Measurements from ENCODE around the gene C20orf141.

DNA sequence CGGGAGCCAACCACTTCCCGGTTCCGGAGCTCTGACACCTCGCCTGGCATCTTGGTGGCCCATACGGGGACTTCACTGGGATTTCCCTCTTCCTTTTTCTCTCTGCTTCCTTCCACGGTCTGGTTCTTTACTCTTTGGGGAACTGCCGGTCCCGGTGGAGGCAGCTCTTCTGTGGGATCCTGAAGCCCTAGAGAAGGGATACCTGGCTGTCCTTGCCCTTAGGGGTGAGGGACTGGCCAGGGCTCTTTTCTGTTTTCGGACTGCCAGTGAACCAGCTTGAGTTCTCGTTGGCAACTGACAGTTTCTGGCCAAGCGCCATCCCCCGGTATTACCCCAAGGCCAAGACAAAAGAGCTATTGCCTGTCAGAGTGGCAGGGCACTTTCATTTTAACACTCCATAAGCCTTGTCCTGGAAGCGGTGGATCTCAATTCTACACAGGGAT is 13.5 kb upstream of the C20orf141 start:
- TF ChIP-seq, protein P1, sequence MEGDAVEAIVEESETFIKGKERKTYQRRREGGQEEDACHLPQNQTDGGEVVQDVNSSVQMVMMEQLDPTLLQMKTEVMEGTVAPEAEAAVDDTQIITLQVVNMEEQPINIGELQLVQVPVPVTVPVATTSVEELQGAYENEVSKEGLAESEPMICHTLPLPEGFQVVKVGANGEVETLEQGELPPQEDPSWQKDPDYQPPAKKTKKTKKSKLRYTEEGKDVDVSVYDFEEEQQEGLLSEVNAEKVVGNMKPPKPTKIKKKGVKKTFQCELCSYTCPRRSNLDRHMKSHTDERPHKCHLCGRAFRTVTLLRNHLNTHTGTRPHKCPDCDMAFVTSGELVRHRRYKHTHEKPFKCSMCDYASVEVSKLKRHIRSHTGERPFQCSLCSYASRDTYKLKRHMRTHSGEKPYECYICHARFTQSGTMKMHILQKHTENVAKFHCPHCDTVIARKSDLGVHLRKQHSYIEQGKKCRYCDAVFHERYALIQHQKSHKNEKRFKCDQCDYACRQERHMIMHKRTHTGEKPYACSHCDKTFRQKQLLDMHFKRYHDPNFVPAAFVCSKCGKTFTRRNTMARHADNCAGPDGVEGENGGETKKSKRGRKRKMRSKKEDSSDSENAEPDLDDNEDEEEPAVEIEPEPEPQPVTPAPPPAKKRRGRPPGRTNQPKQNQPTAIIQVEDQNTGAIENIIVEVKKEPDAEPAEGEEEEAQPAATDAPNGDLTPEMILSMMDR (IDR thresholded peaks at IDR 0.05; ENCODE audit: low read depth, low read length, poor library complexity, severe bottlenecking), result no peak
- TF ChIP-seq EZH2phosphoT487 (IDR thresholded peaks at IDR 0.05; ENCODE audit: borderline replicate concordance, low read length), result no peak
